ENCODE measurements around the gene SF3B6. TPM values are rescaled to one million over a fixed set of nuclear protein-coding genes. Genes with fewer than 3 reads are reported as not detected.

The SF3B6 gene
- total and polyA plus RNA-seq, 2 donors (not counting 3 experiments of a cell fraction or from before 2014, with no cell fraction given) = 105 to 150 TPM

DNA sequence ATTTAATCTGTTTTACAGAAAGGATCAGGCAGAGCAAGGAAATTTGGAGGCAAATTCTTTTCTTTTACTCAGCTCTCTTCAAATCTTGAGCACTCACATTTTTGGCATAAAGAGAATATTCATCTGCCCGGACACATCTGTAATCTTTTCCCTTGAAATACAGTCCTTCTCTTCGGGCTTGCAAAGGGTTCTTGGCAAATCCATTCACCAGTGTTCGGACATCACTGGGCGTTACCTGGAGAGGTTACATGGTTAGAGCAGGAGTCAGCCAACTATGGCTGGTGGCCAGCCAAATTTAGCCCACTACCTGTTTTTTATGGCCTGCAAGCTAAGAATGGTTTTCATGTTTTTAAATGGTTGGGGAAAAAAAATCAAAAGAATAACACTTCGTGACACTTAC, 44.9 kb upstream of the SF3B6 start:
- FAIRE-seq = no peak
- Histone ChIP-seq H3K9me1 (replicated peaks; ENCODE audit: control insufficient read depth, extremely low read depth, insufficient read depth, low read length) (no peaks in the 10 kb centered on the region), H3K4me1 (ENCODE audit: control insufficient read depth, extremely low read depth, insufficient read depth, low read length) (peaks cover 22% of the 10 kb centered on the region), H3K9ac (replicated peaks; ENCODE audit: extremely low read depth, insufficient read depth, low read length) (no peak overlapping the region), H3K27ac (ENCODE audit: insufficient read depth, low read depth, low read length) (no peak overlapping the region), H3K9me3 (replicated peaks; ENCODE audit: control insufficient read depth, insufficient read depth, low read length) (no peaks in the 10 kb centered on the region), H3K4me3 (replicated peaks in 1 of 3; ENCODE audit: insufficient read depth in 1 of 3, low read depth in 1 of 3, low read length in 3 of 3) (no peak overlapping the region), H2AFZ (ENCODE audit: low read depth, low read length) (no peak overlapping the region), H3K79me2 (ENCODE audit: control insufficient read depth, insufficient read depth, low read length) (peaks cover 2% of the 10 kb centered on the region), H3K4me2 (ENCODE audit: insufficient read depth, low read length) (no peak overlapping the region), H3K27me3 (ENCODE audit: control insufficient read depth in 2 of 2, insufficient read depth in 2 of 2, low read length in 2 of 2) (no peaks in the 10 kb centered on the region), H3K36me3 (ENCODE audit: control insufficient read depth in 2 of 2, extremely low read depth in 1 of 2, insufficient read depth in 2 of 2, low read length in 2 of 2) (no peaks in the 10 kb centered on the region), H4K20me1 (replicated peaks; ENCODE audit: control insufficient read depth, extremely low read depth, insufficient read depth, low read length) (no peaks in the 10 kb centered on the region)
- BruUV-seq (replicated peaks) = no TSS peak
- dilution Hi-C loops (cut with MboI; ENCODE audit: extremely low pct_ligation_motif_present, low sequenced_read_pairs) (no loop called here), intact Hi-C loops (cut with micrococcal nuclease) (no loop called here)
- TF ChIP-seq GATA2 (IDR thresholded peaks at IDR 0.05; ENCODE audit: insufficient read depth, insufficient read length, low read depth, low read length) (no peak), JUN (IDR thresholded peaks at IDR 0.05; ENCODE audit: borderline replicate concordance, insufficient read depth, insufficient read length, low read depth) (no peak), POLR2AphosphoS5 (IDR thresholded peaks at IDR 0.05; ENCODE audit: insufficient read depth, low read depth, low read length) (no peak), POLR2A (IDR thresholded peaks at IDR 0.05; ENCODE audit: low read depth, low read length) (no peak), FOS (IDR thresholded peaks at IDR 0.05; ENCODE audit: borderline replicate concordance, insufficient read depth, low read length) (no peak), EZH2 (IDR thresholded peaks at IDR 0.05; ENCODE audit: borderline replicate concordance, low read depth, low read length, severe bottlenecking) (no peak), MYC (IDR thresholded peaks at IDR 0.05; ENCODE audit: low read depth, low read length) (no peak)
- TF ChIP-seq, protein P1, sequence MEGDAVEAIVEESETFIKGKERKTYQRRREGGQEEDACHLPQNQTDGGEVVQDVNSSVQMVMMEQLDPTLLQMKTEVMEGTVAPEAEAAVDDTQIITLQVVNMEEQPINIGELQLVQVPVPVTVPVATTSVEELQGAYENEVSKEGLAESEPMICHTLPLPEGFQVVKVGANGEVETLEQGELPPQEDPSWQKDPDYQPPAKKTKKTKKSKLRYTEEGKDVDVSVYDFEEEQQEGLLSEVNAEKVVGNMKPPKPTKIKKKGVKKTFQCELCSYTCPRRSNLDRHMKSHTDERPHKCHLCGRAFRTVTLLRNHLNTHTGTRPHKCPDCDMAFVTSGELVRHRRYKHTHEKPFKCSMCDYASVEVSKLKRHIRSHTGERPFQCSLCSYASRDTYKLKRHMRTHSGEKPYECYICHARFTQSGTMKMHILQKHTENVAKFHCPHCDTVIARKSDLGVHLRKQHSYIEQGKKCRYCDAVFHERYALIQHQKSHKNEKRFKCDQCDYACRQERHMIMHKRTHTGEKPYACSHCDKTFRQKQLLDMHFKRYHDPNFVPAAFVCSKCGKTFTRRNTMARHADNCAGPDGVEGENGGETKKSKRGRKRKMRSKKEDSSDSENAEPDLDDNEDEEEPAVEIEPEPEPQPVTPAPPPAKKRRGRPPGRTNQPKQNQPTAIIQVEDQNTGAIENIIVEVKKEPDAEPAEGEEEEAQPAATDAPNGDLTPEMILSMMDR (IDR thresholded peaks at IDR 0.05; ENCODE audit: extremely low read depth in 1 of 2, insufficient read depth in 1 of 2, low read depth in 1 of 2, low read length in 2 of 2) = no peak
- TF ChIP-seq, protein P2, sequence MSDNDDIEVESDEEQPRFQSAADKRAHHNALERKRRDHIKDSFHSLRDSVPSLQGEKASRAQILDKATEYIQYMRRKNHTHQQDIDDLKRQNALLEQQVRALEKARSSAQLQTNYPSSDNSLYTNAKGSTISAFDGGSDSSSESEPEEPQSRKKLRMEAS (IDR thresholded peaks at IDR 0.05; ENCODE audit: insufficient read depth, insufficient read length) = no peak
- ChIA-PET POLR2A (no interaction called here), CTCF (interaction anchor here (5.0 kb wide), 1 partner anchor 37 kb away, joined by 43 read pairs; the partner anchor contains the start of gene TP53I3)
- DNase-seq (ENCODE audit: low read depth, low spot score) = no peak

Measured in endothelial cell of umbilical vein (primary cell).